Stimulated activated CD8-positive, alpha-beta memory T cell treated with anti-CD3 and anti-CD28 coated beads, Interleukin-4, amount 100 ng/mL, for 24 hours (primary cell): ENCODE data around the gene MED26.

Experiments
- DNase-seq: peaks from one replicate; pipeline ENCODE4 v3.0.0-alpha.2; 2020; ENCODE audit warnings: low read depth

The MED26 gene

GRCh38 chr19:16613841-16614240 is 14.2 kb downstream of the MED26 start:
- no peak for DNase-seq

- no peak for DNase-seq
Measured at GRCh38 chr19:16612636-16613035, 15.4 kb downstream of the MED26 start.

- no peak for DNase-seq
Measured at GRCh38 chr19:16611121-16611520, 16.9 kb downstream of the MED26 start.

- DNase-seq: no peak
Measured at GRCh38 chr19:16609511-16610200, 18.3 kb downstream of the MED26 start.

- no peak for DNase-seq
Measured at GRCh38 chr19:16608290-16608739, 19.7 kb downstream of the MED26 start.

GRCh38 chr19:16607819-16608218 is 20.2 kb downstream of the MED26 start:
- no peak for DNase-seq

- DNase-seq: no peak
Measured at GRCh38 chr19:16605553-16605994, 22.4 kb downstream of the MED26 start.

- no peak for DNase-seq
Measured at GRCh38 chr19:16605115-16605514, 22.9 kb downstream of the MED26 start.

- DNase-seq: no peak
Measured at GRCh38 chr19:16604615-16605014, 23.4 kb downstream of the MED26 start.

- no peak for DNase-seq
Measured at GRCh38 chr19:16603090-16603489, 24.9 kb downstream of the MED26 start.

- DNase-seq: no peak
Measured at GRCh38 chr19:16601378-16602052, 26.5 kb downstream of the MED26 start.

GRCh38 chr19:16600824-16601223 is 27.2 kb downstream of the MED26 start:
- DNase-seq: no peak

GRCh38 chr19:16599655-16600346 is 28.2 kb downstream of the MED26 start:
- DNase-seq: no peak

- no peak for DNase-seq
Measured at GRCh38 chr19:16598848-16599247, 29.2 kb downstream of the MED26 start.

- DNase-seq: no peak
Measured at GRCh38 chr19:16596399-16596798, 31.6 kb downstream of the MED26 start.

GRCh38 chr19:16595097-16595496 is 32.9 kb downstream of the MED26 start:
- no peak for DNase-seq

- no peak for DNase-seq
Measured at GRCh38 chr19:16594681-16595091, 33.3 kb downstream of the MED26 start.

GRCh38 chr19:16594131-16594586 is 33.8 kb downstream of the MED26 start:
- DNase-seq: peak; percentile 29

- DNase-seq: no peak
Measured at GRCh38 chr19:16593181-16593580, 34.8 kb downstream of the MED26 start.

- DNase-seq: no peak
Measured at GRCh38 chr19:16591803-16592556, 36.0 kb downstream of the MED26 start.

GRCh38 chr19:16590876-16591802 is 36.9 kb downstream of the MED26 start:
- DNase-seq: no peak
